Stimulated activated CD8-positive, alpha-beta memory T cell treated with anti-CD3 and anti-CD28 coated beads, Interleukin-7, amount 100 ng/mL, for 48 hours (primary cell): ENCODE results near the gene SLC45A1.
"Not testable (repeated sequence)": the region's sequence is repeated elsewhere in the genome, so short reads cannot be mapped to it uniquely, and the experiment has no call there.

Source experiments
- DNase-seq, 2 donors: peaks; one replicate each; pipeline ENCODE4 v3.0.0-alpha.2; 2020; ENCODE audit warnings: low read depth in 1 of 2; ENCODE audit errors: extremely low read depth in 1 of 2

The SLC45A1 gene

DNA sequence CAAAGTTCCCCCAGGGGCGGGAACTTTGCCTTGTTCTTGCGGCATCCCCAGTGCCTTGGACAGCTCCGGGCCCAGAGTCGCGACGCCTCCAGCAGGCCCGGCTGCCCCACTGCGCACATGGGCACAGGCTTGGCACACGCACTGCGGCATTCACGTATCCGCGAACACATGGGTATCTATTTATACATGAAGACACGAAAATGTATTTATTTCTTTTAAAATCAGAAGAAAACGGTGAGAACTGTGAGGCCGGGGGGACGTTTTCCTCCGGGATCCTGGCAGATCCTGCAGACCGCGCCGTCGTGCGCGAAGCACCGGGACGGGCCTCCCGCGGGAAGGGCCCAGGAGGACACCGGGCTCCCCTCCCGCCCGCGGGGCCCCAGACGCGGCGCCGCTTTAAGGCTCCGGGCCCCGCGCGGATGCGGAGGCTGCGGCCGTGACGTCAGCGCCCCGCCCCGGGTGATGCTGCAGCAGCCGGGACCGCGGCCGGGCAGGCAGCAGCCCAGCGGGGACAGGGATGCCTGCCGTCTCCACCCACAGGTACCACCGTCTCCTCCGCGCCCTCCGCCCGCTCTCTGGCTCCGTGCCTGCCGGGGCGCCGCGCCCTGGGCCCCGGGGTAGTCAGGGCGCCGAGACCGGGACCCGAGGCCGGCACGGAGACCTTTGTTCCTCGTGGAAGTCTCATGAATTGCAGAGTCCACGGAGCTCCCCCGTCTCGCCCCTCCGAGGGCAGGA, at the start of gene SLC45A1:
Gene SLC45A1, plus strand, starts transcription at position 468 of the 735 bp plus-strand sequence. CDS start 6,216 bp downstream, outside the sequence.
- DNase-seq, result peak; percentile 59 to 64

DNA sequence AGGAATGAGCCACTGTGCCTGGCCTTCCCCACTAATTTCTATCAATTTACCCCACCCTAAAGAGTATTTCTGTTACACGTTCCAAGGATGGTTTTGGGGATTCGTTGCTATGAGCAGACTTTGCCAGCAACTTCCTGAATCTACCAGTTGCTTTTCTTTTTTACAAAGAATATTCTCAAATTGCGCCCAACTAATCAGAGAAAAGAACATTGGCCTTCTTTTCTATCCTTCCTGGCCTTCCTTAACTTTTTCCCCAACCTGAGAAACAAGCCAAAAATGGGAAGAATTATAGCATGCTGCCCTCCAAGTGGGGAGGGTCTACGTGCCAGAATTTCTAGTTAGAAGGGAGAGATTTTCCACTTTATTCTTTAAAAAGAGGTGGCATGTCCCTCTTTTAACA, 44.9 kb upstream of the SLC45A1 start:
- DNase-seq, result no peak

DNA sequence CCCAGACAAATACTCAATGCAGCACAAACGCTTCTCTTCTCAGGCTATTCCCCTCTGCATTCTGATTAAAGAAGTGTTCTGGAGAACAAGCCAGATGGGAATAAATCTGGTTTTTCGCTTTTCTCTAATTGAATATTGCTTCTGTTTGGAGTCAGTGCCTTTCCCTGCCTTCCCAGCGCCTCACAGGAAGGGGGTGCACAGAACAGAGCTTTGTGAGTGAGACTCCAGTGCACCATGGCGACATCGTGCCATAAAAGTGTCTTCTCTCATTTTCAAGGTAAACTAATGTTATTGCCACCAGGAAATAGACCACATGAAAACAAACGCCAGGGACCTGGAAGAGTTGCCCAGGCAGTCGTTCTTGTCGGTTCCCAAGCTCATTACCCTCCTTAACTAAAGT, 43.6 kb upstream of the SLC45A1 start:
- no peak for DNase-seq

DNA sequence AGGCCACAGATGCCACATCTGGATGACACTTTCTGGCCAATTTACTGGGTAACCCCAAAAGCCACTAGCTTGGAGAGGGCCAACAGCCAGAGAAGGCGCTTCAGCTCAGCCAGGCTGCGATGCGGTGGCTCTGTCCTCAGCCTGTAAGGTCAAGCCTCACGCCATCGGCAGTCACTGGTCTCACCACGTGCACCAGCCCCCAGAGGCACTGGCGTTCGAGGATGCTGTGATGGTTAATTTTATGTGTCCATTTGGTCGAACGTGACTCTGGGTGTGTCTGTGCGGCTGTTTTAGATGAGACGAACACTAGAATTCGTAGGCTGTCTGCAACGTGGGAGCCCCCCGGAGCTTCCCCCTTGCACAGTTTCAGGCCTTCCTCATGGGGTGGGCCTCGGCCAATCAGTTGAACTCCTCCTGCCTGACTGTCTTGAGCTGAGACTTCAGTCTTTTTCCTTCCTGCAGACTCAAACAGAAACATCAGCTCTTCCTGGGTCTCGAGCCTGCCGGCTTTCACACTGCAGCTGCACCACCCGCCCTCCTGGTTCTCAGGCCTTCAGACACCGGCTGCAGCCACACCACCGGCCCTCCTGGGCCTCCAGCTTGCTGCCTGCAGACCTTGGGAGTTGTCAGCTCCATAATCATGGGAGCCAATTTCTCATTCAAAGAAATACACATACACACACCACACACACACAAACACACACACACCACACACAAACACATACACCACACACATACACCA, 41.6 kb upstream of the SLC45A1 start:
- DNase-seq, result no peak

DNA sequence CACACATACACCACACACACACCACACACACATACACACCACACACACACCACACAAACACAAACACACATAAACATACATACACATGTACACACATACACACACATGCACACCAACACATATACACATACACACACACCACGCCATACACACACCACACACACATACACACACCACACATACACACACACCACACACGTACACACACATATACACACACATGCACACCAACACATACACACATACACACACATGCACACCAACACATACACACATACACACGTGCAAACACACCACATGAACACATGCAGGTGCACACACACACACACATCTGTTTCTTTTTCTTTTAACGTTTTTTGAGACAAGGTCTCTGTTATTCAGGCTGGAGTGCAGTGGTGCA, 41.0 kb upstream of the SLC45A1 start:
- DNase-seq, result no peak

DNA sequence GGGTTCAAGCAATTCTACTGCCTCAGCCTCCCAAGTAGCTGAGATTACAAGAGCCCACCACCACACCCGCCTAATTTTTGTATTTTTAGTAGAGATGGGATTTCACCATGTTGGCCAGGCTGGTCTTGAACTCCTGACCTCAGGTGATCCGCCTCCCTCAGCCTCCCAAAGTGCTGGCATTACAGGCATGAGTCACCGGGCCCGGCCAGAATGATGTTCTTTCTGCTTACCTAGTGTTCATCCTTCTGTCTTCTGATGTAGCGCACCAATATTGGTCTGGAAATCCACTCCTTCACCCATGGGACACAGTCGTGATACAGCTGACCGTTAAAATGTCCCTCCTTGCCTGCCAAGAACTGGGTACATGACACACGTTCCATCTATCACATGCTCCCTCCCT, 39.2 kb upstream of the SLC45A1 start:
- DNase-seq, result not testable (repeated sequence)

- no peak for DNase-seq
Observed at GRCh38 chr1:8281843-8282509, 35.9 kb upstream of the SLC45A1 start.

DNA sequence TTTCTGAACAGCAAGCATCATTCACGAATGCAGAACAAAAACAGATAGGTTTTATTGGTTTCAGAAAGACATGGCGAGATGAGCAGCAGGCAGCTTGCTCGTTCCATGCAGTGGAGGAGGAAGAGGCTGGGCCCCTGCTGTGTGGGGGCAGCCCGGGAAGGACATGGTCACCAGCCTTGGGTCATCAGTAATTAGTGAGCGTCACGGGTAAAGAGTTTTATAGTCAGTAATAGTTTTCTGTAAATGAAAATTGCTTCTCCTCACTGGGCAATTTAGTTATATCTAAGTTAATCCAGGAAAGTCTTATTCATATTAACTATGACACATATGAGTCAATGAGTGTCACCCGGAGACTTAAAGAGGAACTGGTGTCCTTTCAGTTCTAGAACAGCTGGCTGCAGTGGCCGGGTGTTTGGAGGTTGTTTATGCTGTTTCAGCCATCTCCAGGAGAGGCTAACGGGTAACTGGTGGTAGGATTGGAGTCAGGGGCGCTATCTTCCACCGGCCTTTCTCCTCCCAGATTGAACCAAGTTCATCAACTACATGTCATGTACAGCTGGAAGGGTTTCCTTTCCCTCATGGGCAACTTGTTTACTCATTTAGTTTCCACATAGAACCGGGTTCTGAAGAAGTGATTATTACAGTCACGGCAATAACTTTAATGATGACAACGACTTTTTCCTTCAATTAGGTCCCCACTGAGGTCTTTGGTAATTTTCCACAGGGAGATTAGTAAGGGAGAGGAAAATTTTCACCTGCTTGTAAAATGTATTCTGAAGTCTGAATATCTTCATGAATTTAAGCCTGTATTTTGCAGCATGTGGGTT, 34.6 kb upstream of the SLC45A1 start:
- peak; percentile 11 to 12 for DNase-seq

GRCh38 chr1:8284127-8284526, 33.8 kb upstream of the SLC45A1 start:
- DNase-seq, result no peak

DNA sequence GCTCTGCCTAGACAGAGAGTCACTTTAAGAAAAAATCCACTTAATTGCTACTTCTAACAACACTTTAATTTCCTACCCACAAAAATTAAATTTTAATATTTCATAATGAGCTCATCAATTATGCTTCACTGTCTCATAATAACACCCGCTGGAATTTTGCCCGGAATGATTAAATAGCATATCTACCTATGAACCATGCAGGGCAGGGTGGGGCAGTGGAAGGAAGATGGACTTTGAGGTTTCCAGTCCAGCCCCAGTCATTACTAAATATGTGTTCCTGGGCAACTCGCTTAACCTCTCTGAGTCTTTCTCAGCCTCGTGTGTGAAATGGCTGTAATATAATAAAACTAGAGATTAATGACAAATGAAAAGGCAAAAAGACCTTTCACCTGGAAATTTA, 32.8 kb upstream of the SLC45A1 start:
- DNase-seq, result no peak

DNA sequence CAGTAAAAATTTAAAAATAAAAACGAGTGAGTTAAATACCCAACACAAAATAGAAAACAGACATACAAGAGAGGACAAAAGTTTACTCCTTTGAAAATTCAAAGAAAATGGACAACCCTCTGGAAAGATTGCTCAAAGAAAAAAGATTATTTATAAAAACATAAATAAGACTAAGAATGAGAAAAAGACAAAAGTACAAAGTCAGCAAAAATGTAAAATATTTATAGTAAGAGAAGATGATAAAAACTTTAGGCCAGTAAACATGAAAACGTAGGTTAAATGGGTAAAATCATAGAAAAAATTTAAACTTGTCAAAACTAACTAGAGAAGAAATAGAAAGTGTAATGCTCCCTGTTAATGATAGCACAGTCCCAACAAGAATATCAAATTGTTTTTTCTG, 31.9 kb upstream of the SLC45A1 start:
- DNase-seq, result no peak

GRCh38 chr1:8293118-8293517, 24.8 kb upstream of the SLC45A1 start:
- no peak for DNase-seq

DNA sequence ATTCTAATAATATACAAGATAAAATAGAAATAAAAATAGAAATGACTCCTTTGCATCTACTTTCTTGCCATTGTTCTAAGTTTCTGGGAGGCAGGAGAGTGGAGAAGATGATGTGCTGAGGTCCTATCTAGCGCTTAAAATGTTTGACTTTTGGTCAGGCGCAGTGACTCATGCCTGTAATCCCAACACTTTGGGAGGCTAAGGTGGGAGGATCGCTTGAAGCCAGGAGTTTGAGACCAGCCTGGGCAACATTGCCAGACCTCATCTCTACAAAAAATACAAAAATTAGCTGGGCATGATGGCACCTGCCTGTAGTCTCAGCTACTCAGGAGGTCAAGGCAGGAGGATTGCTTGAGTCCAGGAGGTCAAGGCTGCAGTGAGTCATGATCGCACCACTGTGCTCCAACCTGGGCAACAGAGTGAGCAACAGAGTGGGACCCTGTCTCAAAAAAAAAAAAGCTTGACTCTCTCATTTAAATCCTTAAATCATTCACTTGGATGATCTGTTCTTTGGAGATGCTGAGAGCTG, 24.2 kb upstream of the SLC45A1 start:
- DNase-seq, result no peak

GRCh38 chr1:8294170-8294697, 23.7 kb upstream of the SLC45A1 start:
- no peak for DNase-seq

- no peak for DNase-seq
Observed at GRCh38 chr1:8297245-8297644, 20.7 kb upstream of the SLC45A1 start.

GRCh38 chr1:8299963-8300362, 18.0 kb upstream of the SLC45A1 start:
- no peak for DNase-seq

DNA sequence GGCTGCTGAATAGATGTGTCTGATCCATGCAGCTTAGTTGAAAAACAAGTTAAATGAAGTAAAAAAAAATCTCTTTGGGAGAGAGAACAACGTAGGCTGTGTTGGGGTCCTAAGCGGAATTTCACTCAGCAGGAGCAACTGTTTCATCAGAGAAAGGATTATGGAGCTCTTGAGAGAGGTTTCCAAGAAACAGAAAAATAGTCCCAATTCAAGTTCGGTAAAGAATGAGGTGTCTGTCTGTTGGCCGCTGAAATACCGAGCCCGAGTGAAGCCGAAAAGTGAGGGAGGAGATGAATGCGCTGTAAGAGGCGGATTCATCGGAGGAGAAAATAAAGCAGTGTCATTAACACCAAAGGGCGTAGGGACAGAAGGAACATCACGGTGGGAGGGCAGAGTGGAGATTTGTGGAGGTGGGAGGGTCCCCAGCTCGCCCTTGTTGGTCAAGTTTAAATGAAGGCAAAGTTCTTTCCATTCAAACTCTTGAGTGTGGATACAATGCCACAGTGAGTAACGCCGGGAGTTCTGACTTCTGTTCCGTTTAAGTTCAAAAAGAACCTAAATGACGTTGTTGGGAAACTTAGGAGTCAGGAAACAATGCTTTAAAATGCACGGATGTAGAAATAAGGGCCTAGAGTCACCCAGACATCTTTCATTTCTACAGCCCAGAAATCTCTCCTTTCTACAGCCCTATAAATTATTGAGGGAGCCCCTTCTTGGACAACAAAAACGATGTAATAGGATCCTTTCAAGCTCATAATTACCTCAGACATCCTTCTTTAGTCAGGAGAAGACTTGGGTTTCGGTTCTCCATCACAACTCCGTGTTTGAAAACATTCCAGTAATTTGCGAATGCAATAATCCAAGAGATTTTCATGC, 15.6 kb upstream of the SLC45A1 start:
- DNase-seq, result no peak

GRCh38 chr1:8303141-8303540, 14.8 kb upstream of the SLC45A1 start:
- DNase-seq, result no peak

DNA sequence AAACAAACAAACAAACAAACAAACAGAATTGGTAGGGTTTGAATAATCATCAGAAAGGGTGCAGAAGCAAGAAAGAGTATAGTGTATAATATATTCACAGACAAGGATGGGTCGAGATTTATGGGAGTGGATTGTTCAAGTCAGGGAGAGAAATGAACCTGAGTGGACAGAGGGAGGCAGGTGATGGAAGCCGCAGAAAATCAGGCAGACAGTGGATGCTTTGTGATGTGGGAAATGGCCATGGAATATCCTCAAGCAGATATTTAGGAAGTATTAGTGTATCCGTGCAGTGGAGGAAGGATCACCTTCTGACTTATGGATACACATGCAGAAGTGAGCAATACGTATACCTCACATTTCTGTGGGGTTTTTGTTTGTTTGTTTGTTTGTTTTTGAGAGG, 14.0 kb upstream of the SLC45A1 start:
- no peak for DNase-seq

GRCh38 chr1:8307628-8308027, 10.3 kb upstream of the SLC45A1 start:
- DNase-seq, result no peak
